Upper lobe of left lung (tissue), 4 donors: ENCODE results near the gene C5orf24.

Experiments used
- EP300 ChIP-seq, 4 donors: sonication (generic); formaldehyde crosslinking; IDR thresholded peaks; one replicate each; pipeline ENCODE4 v1.5.1; 2017; ENCODE audit warnings: antibody characterized with exemption in 4 of 4, control low read depth in 2 of 4
- POLR2A ChIP-seq, 4 donors: fragments of 450-650 bp; IDR thresholded peaks; one replicate each; pipeline ENCODE4 v1.5.1; 2016 to 2017; ENCODE audit warnings: antibody characterized with exemption in 4 of 4, mild to moderate bottlenecking in 2 of 4
- POLR2AphosphoS5 ChIP-seq, 2 donors: sonication (generic); formaldehyde crosslinking; IDR thresholded peaks; one replicate each; pipeline ENCODE4 v1.5.1; 2017; ENCODE audit warnings: antibody characterized with exemption in 2 of 2
- TF ChIP-seq, protein P1 (sequence below), 6 experiments: fragments of 450-650 bp in 4 of 6; fragments of 200-600 bp in 2 of 6; sonication (generic) in 2 of 6; IDR thresholded peaks; one replicate each; pipeline ENCODE4 v1.5.1; 2016 to 2019; ENCODE audit warnings: antibody characterized with exemption in 6 of 6

- TF ChIP-seq, protein P1, sequence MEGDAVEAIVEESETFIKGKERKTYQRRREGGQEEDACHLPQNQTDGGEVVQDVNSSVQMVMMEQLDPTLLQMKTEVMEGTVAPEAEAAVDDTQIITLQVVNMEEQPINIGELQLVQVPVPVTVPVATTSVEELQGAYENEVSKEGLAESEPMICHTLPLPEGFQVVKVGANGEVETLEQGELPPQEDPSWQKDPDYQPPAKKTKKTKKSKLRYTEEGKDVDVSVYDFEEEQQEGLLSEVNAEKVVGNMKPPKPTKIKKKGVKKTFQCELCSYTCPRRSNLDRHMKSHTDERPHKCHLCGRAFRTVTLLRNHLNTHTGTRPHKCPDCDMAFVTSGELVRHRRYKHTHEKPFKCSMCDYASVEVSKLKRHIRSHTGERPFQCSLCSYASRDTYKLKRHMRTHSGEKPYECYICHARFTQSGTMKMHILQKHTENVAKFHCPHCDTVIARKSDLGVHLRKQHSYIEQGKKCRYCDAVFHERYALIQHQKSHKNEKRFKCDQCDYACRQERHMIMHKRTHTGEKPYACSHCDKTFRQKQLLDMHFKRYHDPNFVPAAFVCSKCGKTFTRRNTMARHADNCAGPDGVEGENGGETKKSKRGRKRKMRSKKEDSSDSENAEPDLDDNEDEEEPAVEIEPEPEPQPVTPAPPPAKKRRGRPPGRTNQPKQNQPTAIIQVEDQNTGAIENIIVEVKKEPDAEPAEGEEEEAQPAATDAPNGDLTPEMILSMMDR (IDR thresholded peaks at IDR 0.05) = no peak
- TF ChIP-seq POLR2AphosphoS5 (IDR thresholded peaks at IDR 0.05) (no peak), POLR2A (IDR thresholded peaks at IDR 0.05) (no peak), EP300 (IDR thresholded peaks at IDR 0.05) (no peak)
These were observed 12.3 kb upstream of the C5orf24 start for GRCh38 chr5:134833340-134834032.
